Mesodermal cell (in vitro differentiated cells): Measurements from ENCODE around the gene STK25.
"Not testable (repeated sequence)": the region's sequence is repeated elsewhere in the genome, so short reads cannot be mapped to it uniquely, and the experiment has no call there.

ENCODE experiments used
- H3K27ac ChIP-seq: 2 replicates; pipeline ENCODE4 v1.7.0; 2013; ENCODE audit warnings: mild to moderate bottlenecking, low read depth, low read length, moderate library complexity; ENCODE audit not compliant: severe bottlenecking
- H3K36me3 ChIP-seq: 2 replicates; pipeline ENCODE4 v1.7.1; 2013; ENCODE audit warnings: mild to moderate bottlenecking, low read length, moderate library complexity; ENCODE audit not compliant: control insufficient read depth, insufficient read depth
- H3K4me1 ChIP-seq: one replicate; pipeline ENCODE4 v1.7.1; 2013; ENCODE audit warnings: mild to moderate bottlenecking, low read length; ENCODE audit not compliant: insufficient read depth, control insufficient read depth, poor library complexity, severe bottlenecking
- H3K4me3 ChIP-seq: 2 replicates; pipeline ENCODE4 v1.7.0; 2013; ENCODE audit warnings: low read length, control low read depth, mild to moderate bottlenecking; ENCODE audit not compliant: insufficient read depth, poor library complexity, severe bottlenecking; ENCODE audit errors: extremely low read depth
- H3K9me3 ChIP-seq: 2 replicates; pipeline ENCODE4 v1.7.1; 2013; ENCODE audit warnings: mild to moderate bottlenecking, low read length, moderate library complexity; ENCODE audit not compliant: control insufficient read depth
- WGBS, 2 experiments: methylation state at CpG; one replicate each; pipeline ENCODE4 v1.1.5; 2013; ENCODE audit warnings: missing lambda C conversion rate in 2 of 2; ENCODE audit not compliant: insufficient coverage in 2 of 2; 5-methylcytosine and 5-hydroxymethylcytosine counted together

Gene STK25

DNA sequence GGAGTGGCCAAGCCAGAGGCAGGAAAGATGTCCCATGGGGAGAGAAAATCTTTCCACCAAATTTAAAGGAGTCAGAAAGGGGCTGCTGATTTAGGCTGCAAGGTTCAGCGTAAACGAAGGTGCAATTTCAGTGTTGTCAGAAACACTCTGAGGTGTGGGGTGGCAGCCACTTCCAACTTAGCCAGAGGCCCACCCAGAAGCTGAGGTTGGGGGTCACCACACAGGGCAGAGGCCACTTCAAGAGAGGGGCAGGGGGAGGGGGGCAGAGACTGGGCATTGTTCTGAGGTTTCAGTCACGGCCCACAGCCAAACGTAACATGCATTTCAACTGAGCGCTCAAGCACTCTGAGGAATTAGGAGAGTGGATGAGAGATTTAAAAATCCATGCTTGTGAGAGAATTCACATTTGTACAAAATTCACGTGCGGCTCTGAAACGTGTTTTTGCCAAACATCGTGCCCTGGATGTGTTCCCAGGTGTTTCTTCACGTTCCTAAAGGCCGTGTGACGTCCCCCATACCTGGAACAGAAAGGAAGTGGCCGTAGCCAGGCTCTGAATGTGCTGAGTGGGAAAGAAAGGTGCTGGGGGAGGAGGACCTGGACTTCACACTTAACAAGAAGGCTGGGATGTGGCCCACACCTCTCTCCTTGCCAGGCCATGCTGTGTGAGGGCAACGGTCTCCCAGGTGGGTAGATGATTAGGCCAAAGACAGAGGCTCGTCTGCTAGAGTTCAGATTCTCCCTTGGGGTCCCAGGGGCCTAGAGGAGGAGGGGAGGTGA, 30.6 kb upstream of the STK25 start:
- Histone ChIP-seq H3K9me3 (no peaks in the 10 kb centered on the region), H3K4me1 (peaks cover 4% of the 10 kb centered on the region), H3K36me3 (no peaks in the 10 kb centered on the region), H3K27ac (no peak overlapping the region), H3K4me3 (no peak overlapping the region)
- WGBS, 2 experiments, result 90 to 93% methylated on average over 12 to 13 of the region's 15 CpGs

DNA sequence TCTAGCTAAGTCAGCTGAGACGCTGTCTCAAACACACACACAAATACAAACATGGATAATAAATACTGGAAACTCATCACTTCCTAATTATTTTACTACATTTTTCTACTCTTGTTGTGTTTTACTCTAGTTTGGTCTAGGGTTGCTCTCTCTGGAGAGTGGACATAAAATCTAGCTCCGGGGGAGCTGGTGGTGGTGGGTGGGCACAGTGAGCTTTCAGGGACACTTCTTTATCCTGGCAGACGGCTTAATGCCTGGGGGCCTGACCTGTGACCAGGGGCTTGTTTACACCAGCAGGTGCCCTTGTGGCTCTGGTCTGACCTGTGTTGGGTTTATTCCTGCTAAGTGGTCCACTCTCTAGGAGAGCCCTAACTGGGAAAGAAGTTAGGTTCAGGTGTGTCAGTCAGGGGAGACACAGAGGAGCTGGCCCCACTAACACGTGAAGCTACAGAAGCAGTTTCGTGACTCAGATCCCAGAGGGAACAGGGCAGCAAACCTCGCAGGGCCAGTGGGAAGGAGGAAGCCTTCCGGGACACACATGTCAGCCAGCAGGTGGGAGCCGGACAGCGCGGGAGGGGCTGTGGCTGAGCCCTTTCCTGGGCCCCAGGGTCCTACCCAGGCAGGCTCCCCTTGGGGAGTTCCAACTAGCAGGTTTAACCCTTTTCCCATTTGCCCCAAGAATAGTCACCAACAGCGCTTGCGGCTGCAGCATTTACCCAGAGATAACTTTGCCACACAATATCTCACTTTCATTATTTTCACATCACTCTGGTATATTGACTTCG, 27.7 kb upstream of the STK25 start:
- 84 to 85% methylated on average over 6 to 12 of the region's 13 CpGs for WGBS, 2 experiments
- no peak overlapping the region for H3K27ac ChIP-seq
- no peaks in the 10 kb centered on the region for H3K9me3 ChIP-seq
- H3K4me3 ChIP-seq, result no peak overlapping the region
- H3K36me3 ChIP-seq, result no peaks in the 10 kb centered on the region
- H3K4me1 ChIP-seq, result no peaks in the 10 kb centered on the region

DNA sequence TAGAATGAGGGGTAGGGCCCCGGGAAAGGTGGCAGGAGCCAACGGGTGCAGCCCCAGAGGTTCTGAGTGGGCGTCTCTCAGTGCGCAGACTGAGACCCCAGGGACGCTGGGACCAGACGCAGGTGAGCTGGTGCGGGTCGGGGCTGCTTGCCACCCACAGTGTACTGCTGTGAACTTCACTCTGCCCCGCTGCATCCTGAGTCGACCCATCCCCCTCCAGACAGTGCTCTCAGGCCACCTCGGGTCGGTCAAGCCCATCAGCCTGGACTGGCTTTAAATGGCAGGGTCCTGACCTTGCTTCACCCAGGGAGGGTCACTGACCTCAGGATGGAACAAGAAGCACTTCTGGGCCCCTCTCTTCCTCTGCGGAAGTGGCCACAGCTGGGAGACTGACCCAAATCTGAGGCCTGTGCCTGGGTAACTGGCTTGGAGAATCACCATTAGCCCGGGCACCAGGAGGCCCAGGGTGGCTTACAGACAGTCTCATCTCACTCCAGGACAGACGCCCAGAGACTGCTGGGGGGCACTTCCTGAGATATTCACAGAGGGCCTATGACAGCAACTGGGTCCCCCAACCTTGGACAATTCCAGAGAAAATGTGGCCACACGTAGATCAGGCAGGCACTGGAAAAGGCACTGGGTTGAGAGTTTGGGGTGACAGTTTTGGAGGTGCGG, 26.5 kb upstream of the STK25 start:
- no peak overlapping the region for H3K4me3 ChIP-seq
- no peaks in the 10 kb centered on the region for H3K36me3 ChIP-seq
- WGBS, 2 experiments, result 91 to 94% methylated on average over 13 to 16 of the region's 17 CpGs
- H3K4me1 ChIP-seq, result no peaks in the 10 kb centered on the region
- no peaks in the 10 kb centered on the region for H3K9me3 ChIP-seq
- no peak overlapping the region for H3K27ac ChIP-seq

DNA sequence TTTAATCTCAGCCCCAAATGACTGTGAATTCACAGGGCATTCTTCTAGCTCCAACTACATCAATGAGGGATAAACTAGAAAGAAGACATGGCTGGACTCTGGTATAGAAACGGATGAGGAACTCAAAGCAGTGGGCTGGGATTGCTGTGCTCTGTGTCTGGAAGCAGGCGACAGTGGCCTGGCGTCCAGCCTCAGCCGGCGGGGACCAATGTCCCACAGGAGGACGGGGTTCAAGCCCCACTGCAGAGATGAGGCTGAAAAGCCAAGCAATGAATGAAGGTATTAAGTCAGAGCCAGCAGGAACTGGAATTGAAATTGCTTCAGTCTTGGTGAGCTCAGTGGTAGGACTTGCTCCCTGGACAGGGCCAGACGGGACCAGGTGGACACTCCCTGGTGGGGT, 25.9 kb upstream of the STK25 start:
- Histone ChIP-seq H3K36me3 (no peaks in the 10 kb centered on the region), H3K27ac (no peak overlapping the region)
- WGBS, 2 experiments, result 90 to 95% methylated on average over 6 to 7 of the region's 7 CpGs

DNA sequence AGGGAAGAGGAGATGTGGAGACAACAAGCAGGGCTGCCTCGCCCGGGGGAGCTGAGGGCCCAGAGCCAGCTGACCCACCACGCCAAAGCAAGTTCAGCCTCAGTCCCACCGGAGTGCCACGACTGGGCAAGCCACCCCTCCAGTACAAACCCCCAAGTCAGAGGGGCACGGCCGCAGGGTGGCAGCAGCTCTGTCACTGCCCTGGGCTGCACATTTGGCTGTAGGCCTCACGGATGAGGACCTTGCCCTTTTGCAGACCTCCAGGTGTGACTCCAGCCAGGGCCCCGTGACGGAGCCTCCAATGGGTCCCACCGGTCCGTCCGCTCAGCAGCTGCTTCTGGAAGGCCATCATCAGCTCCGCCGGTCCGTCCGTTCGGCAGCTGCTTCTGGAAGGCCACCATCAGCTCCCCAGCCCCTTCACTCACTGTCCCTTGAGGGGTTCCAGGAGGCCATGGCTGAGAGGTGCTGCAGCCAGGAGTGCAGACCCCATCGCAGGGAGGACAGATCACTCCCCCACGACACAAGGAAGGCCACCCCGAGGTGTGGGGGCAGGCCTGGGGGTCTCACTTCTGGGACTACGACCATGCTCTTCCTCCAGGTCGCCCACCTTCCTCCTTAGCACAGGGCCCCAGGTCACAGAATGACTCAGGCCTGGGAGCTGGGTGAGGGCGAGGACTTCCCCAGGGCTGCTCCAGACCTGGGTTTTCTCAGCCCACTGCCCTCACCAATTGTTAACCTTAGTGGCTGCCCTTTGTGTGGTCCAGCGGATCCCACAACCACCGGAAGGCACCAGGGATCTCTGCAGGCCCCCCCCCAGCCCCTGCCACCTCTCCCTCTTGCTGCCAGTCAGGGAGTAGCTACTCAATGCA, 24.6 kb upstream of the STK25 start:
- Histone ChIP-seq H3K4me3 (no peak overlapping the region), H3K36me3 (no peaks in the 10 kb centered on the region), H3K4me1 (no peaks in the 10 kb centered on the region), H3K9me3 (no peaks in the 10 kb centered on the region), H3K27ac (no peak overlapping the region)
- WGBS, 2 experiments, result 90 to 92% methylated on average over 16 to 26 of the region's 26 CpGs

More for the DNA sequence above, 25.9 kb upstream of the STK25 start:
- H3K4me3 ChIP-seq, result no peak overlapping the region
- no peaks in the 10 kb centered on the region for H3K9me3 ChIP-seq
- H3K4me1 ChIP-seq, result no peaks in the 10 kb centered on the region

DNA sequence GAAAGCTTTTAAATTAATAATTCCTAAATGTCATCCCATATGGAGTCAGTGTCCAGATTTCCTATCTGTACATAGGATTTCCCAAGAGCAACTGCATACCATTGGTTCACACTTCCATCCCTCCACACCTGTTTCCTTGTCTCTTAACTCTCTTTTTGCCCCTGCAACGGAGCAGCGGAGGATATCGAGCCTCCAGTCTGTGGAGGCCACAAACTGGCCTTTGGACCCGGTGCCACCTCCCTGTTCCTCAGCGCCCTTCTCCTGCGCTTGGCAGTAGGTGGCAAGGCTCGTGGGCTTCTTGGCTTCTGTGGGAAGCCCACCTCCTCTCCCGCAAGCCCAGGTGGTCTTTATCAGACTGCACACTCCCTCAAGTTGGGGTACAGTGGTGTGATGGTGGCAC, 23.8 kb upstream of the STK25 start:
- 90 to 98% methylated on average over 5 to 6 of the region's 8 CpGs for WGBS, 2 experiments
- Histone ChIP-seq H3K27ac (no peak overlapping the region), H3K36me3 (no peaks in the 10 kb centered on the region), H3K9me3 (no peaks in the 10 kb centered on the region), H3K4me3 (no peak overlapping the region), H3K4me1 (no peaks in the 10 kb centered on the region)

DNA sequence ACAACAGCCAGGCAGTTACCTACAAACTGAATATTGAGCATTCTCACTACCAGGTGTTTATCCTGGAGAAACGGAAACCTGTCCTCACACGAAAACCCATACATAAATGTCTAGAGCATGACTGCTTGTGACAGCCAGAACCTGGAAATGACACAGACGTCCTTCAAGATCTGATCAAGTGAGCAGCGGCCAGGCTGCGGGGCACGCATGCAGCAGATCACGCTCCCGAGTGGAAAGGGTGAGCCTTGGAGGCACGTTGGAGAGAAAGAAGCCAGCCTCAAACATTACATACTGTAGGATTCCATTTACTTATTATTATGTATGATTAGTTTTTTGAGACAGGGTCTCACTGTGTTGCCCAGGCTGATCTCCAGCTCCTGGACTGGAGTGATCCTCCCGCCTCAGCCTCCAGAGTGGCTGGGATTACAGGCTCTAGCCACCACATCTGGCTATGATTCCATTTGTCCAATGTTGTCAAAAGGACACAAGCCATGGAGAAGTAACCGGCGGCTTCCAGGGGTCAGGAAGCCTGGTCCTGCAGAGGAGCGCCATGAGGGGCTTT, 22.9 kb upstream of the STK25 start:
- Histone ChIP-seq H3K9me3 (peaks cover 4% of the 10 kb centered on the region), H3K27ac (no peak overlapping the region), H3K36me3 (no peaks in the 10 kb centered on the region), H3K4me1 (no peaks in the 10 kb centered on the region), H3K4me3 (no peak overlapping the region)
- 85 to 96% methylated on average over 6 to 7 of the region's 13 CpGs for WGBS, 2 experiments

DNA sequence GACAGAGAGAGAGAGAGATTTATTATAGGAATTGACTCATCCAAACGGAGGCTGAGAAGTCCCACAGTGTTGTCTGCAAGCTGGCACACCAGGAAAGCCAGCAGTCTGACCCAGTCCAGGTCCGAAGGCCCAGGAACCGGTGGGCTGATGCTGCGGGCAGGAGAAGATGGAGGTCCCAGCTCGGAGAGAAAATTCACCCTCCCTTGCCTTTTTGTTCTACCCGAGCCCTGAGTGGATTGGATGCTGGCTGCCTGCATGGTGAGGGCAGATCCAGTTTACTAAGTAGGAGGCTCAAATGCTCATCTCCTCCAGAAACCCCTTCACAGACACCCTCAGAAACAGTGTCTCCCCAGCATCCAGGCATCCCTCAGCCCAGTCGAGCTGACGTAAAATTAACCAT, 22.2 kb upstream of the STK25 start:
- Histone ChIP-seq H3K4me1 (no peaks in the 10 kb centered on the region), H3K27ac (no peak overlapping the region), H3K4me3 (no peak overlapping the region), H3K36me3 (no peaks in the 10 kb centered on the region), H3K9me3 (peaks cover 4% of the 10 kb centered on the region)
- WGBS, 2 experiments, result 84 to 93% methylated on average over 5 to 6 of the region's 8 CpGs

DNA sequence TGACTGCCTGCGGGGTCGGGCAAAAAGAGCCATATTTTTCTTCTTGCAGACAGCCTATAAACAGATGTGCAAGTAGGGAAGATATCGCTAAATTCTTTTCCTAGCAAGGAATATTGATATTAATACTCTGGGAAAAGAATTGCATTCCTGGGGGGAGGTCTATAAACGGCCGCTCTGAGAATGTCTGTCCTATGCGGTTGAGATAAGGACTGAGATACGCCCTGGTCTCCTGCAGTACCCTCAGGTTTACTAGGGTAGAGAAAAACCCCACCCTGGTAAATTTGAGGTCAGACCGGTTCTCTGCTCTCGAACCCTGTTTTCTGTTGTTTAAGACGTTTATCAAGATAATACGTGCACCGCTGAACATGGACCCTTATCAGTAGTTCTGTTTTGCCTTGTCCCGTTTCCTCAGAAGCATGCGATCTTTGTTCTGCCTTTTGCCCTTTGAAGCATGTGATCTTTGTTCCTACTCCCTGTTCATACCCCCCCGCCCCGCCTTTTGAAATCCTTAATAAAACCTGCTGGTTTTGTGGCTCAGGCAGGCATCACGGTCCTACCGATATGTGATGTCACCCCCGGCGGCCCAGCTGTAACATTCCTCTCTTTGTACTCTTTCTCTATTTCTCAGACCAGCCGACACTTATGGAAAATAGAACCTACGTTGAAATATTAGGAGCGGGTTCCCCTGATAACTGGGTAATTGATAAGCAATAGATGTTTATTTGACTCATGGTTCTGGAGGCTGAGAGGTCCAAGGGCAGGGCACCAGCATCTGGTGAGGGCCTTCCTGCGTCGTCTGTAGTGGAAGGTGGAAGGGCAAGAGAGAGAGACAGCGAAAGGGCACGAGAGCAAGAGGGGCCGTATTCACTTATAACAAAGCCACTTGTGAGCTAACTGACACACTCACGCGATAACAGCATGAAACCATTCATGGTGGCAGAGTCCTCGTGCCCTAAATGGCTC, 17.7 kb upstream of the STK25 start:
- 90 to 91% methylated on average over 19 to 27 of the region's 31 CpGs for WGBS, 2 experiments
- H3K36me3 ChIP-seq, H3K4me1 ChIP-seq, H3K9me3 ChIP-seq, H3K4me3 ChIP-seq, H3K27ac ChIP-seq: not testable (repeated sequence)
